ENCODE results near the gene ZNF117. TPM values are rescaled to one million over a fixed set of nuclear protein-coding genes. Genes with fewer than 3 reads are reported as not detected.
"Not testable (repeated sequence)": the region's sequence is repeated elsewhere in the genome, so short reads cannot be mapped to it uniquely, and the experiment has no call there.

Gene ZNF117
- total and polyA plus RNA-seq, 9 of the 15 experiments (the other 6 are each of a cell fraction or from before 2014, with no cell fraction given): 2.5 to 18.9 (median 14.1) TPM

DNA sequence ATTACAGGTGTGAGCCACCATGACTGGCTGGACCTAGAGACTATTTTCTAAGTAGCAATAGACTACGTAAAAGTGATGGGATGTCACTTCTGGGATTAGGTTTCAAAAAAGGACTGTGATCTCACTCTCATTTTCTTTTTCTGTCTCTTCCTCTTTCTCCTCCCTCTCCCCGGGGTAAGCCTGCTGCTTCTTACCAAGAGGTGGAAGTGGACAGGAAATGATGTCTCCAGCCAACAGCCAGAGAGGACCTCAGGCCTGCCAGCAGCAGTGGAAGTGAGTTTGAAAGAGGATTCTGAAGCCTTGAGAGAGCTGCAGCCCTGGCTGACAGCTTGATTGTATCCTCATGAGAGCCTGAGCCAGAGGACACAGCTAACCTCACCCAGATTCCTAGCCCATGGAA, 45.7 kb upstream of the ZNF117 start:
- H3K36me3 ChIP-seq (ENCODE audit: control insufficient read depth, insufficient read depth, low read length); FAIRE-seq; H3K4me2 ChIP-seq (ENCODE audit: insufficient read depth, low read length); H3K4me1 ChIP-seq (replicated peaks in 1 of 2; ENCODE audit: control insufficient read depth in 2 of 2, insufficient read depth in 2 of 2, low read length in 2 of 2); H3K9me3 ChIP-seq (replicated peaks; ENCODE audit: control insufficient read depth, insufficient read depth, low read depth, low read length); H3K27me3 ChIP-seq (ENCODE audit: control insufficient read depth in 2 of 2, insufficient read depth in 2 of 2, low read length in 2 of 2); BruUV-seq (replicated peaks); H3K9me1 ChIP-seq (ENCODE audit: control insufficient read depth, insufficient read depth, low read length); POLR2A ChIA-PET; H4K20me1 ChIP-seq (replicated peaks; ENCODE audit: control insufficient read depth, insufficient read depth, low read length); ATAC-seq; in situ Hi-C loops (cut with MboI); CTCF ChIA-PET (ENCODE audit: low intra/inter-chr PET ratio); H3K9ac ChIP-seq (ENCODE audit: insufficient read depth in 1 of 2, low read depth in 2 of 2, low read length in 2 of 2); intact Hi-C loops (cut with micrococcal nuclease); H3K4me3 ChIP-seq; TF ChIP-seq ETV6 (CRISPR knock-in tag; IDR thresholded peaks at IDR 0.05; ENCODE audit: borderline replicate concordance): not testable (repeated sequence)
- Histone ChIP-seq H3K79me2 (ENCODE audit: control insufficient read depth, insufficient read depth, low read length) (peaks cover 28% of the 10 kb centered on the region), H2AFZ (ENCODE audit: low read depth, low read length) (peak overlapping the region; percentile 77), H3K27ac (ENCODE audit: extremely low read depth, low read depth, low read length) (peak overlapping the region; percentile 55; the same call in 1 of the 3 replicates)
- peak in 1 of 4 experiments; percentile 41 for DNase-seq (ENCODE audit: extremely low read depth in 1 of 4, low spot score in 3 of 4)
- 0 out of 4 replicates have a peak, but pooled peaks of 1 of the 2 experiments have one; percentile 49 for TF ChIP-seq ETV6 (IDR thresholded peaks at IDR 0.05; ENCODE audit: borderline replicate concordance in 1 of 2, low read depth in 2 of 2, low read length in 1 of 2)
- TF ChIP-seq SPI1 (IDR thresholded peaks at IDR 0.05; ENCODE audit: borderline replicate concordance, low read depth, low read length): peak; percentile 43; the same call in 1 of the 2 replicates
- 19% methylated on average over 2 of the region's 2 CpGs for WGBS (ENCODE audit: insufficient coverage, low coverage, missing lambda C conversion rate)

DNA sequence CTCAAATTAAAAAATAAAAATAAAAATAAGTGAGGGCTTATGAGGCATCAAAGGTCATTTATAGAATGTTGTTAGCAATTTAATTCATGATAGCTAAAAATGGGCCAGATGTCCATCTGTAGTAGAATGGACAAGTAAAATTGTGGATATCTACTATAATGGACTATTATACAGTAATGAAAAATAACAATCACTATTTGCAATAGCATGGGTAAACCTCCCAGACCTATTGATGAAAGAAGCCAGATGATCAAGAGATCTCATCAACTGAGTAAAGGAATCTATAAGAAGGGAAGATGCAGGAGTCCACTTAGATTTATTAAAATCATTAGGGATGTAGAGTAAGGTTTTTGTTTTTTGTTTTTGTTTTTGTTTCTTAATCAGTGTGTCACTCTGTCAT, 44.6 kb upstream of the ZNF117 start:
- H3K9me1 ChIP-seq (ENCODE audit: control insufficient read depth, insufficient read depth, low read length); H3K4me2 ChIP-seq (ENCODE audit: insufficient read depth, low read length); BruUV-seq (replicated peaks); H3K27ac ChIP-seq (ENCODE audit: extremely low read depth, low read depth, low read length); H3K36me3 ChIP-seq (ENCODE audit: control insufficient read depth, insufficient read depth, low read length); H3K4me1 ChIP-seq (replicated peaks in 1 of 2; ENCODE audit: control insufficient read depth in 2 of 2, insufficient read depth in 2 of 2, low read length in 2 of 2); FAIRE-seq; intact Hi-C loops (cut with micrococcal nuclease); H3K9ac ChIP-seq (ENCODE audit: insufficient read depth in 1 of 2, low read depth in 2 of 2, low read length in 2 of 2); H3K27me3 ChIP-seq (ENCODE audit: control insufficient read depth in 2 of 2, insufficient read depth in 2 of 2, low read length in 2 of 2); H3K9me3 ChIP-seq (replicated peaks; ENCODE audit: control insufficient read depth, insufficient read depth, low read depth, low read length); H4K20me1 ChIP-seq (replicated peaks; ENCODE audit: control insufficient read depth, insufficient read depth, low read length); DNase-seq (ENCODE audit: extremely low read depth in 1 of 4, low spot score in 3 of 4); H3K4me3 ChIP-seq; ATAC-seq; H2AFZ ChIP-seq (ENCODE audit: low read depth, low read length); CTCF ChIA-PET (ENCODE audit: low intra/inter-chr PET ratio); in situ Hi-C loops (cut with MboI); POLR2A ChIA-PET: not testable (repeated sequence)
- H3K79me2 ChIP-seq (ENCODE audit: control insufficient read depth, insufficient read depth, low read length): peaks cover 18% of the 10 kb centered on the region
- TF ChIP-seq ZNF146 (CRISPR knock-in tag; IDR thresholded peaks at IDR 0.05; ENCODE audit: unreplicated experiment): peak; percentile 58

All from K562 (cell line).